GM18867 (cell line): ENCODE results near the gene PDE10A.

Source experiments
- ATAC-seq: cut with Tn5 transposase; IDR thresholded peaks from one replicate; pipeline ENCODE4 v1.9.1; 2021; ENCODE audit warnings: mild to moderate bottlenecking, moderate library complexity; ENCODE audit not compliant: unreplicated experiment

Gene PDE10A

DNA sequence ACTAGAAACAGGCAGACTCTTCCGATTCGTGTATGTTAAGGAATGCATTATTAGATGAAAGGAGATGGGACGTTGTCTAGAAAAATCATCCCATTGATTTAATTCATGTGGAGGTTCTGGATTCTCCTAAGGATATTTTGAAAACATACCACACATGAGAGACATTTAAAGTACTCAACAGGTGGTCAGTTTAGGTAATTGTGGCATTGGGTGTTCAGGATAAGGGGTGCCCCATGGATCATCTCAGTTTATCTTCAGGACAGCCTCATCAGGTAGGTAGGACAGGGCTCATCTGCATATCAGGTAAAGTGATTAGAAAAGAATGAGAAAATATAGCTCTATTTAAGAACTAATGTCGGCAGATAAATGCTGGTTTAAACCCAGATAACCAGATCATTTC lies 15.9 kb upstream of the PDE10A start:
- ATAC-seq, result no peak

- no peak for ATAC-seq
Measured at GRCh38 chr6:165678429-165678828, 15.4 kb upstream of the PDE10A start.

DNA sequence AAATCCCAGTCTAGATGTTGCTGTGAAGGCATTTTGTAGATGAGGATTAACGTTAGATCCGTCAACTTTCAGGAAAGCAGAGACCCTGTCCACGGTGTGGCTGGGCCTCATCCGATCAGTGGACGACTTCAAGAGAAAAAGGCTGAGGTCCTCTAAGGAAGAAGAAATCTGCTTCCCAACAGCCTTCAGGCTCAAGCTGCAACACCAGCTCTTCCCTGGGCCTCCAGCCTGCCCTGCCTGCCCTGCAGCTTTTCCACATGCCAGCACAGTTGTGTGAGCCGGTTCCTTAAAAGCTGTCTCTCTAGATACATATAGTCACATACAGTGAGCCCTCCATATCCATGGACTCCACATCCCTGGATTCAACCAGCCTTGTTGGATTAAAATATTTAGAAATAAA lies 14.1 kb upstream of the PDE10A start:
- no peak for ATAC-seq

DNA sequence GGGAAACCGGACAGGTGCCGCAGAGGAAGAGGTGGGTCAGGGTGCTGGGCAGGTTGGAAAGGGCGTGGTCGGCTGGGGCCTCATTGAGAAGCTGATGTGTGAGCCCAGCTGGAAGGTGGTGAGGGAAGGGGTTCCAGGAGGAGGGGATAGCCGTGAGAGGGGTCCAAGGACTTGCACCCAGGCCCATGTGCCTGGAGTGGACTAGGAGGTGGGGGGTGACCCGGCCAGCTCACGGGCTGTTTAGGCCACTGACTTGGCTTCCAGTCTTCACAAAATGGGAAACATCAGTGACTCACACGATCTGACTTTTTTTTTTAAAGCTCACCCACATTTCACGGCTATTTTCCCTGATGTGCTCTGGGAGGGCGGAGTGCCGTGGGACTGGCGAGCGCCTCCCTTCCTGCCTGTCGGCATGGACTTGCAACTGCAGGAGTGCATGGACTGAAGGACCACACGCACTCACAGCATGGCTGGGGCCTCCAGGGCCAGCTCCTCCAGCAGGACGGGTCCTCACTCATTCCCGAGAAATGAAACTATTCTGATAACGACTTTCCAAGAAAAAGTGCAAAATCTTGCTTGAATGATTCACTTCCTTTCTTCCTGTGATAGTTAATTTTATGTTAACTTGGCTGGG lies 13.5 kb upstream of the PDE10A start:
- ATAC-seq, result no peak

- ATAC-seq, result no peak
Measured at GRCh38 chr6:165675120-165675519, 12.1 kb upstream of the PDE10A start.

DNA sequence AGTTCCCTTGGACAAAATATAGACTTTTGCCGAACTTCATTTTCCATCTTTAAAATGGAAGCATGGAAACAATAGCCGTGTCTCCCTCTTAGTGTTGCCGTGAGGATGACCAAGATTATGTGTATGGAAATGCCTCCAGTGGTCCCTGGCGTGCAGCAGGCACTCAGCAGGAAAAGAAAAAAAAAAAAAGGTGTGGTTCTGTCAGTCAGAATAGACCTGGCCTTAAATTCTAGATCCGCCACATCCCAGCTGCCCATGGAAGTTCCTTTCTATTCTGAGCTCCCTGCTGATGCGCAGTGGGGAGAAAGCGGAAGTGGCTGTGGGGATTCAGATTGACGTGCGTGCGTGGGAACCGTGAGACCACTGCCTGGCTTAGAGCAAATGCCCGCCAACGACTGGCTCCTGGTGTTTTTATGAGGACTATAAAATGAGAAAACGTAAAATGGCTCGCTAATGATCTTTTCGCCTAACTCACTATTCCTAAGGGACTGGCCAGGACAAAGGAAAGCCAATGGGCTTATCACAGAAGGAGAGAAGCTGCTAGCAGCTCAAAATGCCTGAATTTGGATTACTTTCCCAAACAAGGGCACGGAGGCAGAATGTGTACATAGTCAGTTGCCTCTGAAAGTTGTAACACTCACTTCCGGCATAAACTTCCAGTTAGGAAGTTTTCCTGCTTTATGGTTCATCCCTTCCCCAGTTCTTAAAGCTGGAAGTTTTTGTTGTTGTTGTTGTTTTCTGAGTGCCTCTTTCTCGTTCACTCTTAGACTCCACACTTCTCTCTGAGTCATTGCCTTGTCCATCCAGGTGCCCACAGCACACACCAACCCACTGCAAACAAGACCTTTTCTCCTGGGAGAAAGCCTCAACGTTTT lies 11.4 kb upstream of the PDE10A start:
- ATAC-seq, result no peak

DNA sequence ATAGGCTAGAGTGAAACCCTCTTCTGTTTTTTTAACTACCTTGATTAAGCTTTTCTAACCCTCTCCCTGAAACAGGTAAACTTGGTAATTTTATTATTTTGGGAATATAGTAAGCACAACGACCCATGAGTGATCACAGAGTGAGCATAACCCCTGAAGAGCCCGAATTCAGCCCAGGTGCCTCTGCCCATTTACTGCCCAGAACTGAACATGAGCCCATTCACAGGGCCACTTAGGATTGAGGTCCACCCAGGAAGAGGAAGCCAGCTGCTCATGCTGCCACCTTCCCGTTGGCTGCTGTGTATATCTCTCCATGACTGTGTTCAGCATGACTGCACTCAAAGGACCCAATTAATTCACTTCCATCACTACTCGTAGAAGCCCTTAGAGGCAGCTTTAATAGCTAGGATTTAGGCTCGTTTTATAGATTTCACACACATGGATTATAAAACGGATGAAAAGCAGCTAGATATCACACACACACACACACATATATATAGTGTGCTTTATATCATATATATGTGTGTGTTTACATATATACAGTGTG lies 8.3 kb upstream of the PDE10A start:
- ATAC-seq, result no peak

DNA sequence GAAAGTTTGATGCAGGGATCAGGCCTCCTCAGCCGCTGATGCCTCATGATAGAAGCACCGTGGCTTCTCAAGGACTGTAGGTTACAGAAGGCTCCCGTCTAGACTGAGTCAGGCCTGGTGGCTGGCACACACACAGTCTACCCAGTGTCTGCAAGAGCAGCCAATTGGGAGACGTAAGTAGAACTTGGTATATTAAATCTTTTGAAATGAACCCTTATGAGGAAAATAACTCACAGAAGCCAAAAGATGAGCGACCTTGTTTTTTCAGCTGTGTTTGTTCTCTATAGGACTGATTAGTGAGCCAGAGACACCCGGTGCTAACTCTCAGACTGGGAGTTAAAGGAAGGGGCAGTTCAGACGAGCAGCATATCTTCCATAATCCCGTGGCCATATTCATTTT lies 5.9 kb upstream of the PDE10A start:
- no peak for ATAC-seq

- no peak for ATAC-seq
Measured at GRCh38 chr6:165665384-165665672, 2.3 kb upstream of the PDE10A start.

DNA sequence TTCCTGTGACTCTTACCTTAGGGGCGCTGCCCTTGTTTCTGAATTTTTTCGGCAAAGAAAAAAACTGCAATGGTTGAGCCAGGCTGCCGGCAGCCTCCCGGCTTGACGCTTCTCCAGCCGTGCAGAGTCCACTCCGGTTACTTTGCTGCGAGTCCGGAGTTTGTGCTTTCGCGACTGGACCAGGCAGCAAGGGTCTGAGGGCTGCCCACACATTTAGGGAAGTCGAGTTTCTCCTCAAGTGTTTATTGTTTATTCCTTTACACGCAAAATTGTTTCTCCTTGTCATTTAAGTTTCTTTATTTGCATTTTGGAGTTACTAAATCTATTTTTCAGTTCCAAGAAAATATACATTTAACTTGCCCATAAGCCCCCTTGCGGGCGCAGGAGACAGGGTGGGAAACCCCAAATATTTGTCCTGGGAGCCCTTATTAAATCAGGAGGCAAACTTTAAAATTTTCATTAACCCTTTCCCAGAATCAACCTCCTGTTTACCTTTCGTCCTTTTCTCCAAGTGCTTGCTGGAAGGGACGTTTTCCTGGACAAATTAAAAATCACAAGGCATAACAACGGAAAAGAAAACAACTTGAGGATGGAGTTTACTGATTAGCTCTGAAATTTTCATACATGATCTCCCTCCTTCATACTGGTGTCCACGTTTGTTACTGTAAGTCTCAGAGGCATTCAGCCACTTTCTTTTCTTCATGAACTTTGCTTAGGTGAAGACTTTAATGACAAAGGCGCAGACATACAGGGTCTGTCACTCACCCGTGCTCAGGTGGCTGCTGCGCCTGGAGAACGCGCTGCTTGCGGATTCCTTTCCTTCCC lies 1.7 kb upstream of the PDE10A start:
- no peak for ATAC-seq

DNA sequence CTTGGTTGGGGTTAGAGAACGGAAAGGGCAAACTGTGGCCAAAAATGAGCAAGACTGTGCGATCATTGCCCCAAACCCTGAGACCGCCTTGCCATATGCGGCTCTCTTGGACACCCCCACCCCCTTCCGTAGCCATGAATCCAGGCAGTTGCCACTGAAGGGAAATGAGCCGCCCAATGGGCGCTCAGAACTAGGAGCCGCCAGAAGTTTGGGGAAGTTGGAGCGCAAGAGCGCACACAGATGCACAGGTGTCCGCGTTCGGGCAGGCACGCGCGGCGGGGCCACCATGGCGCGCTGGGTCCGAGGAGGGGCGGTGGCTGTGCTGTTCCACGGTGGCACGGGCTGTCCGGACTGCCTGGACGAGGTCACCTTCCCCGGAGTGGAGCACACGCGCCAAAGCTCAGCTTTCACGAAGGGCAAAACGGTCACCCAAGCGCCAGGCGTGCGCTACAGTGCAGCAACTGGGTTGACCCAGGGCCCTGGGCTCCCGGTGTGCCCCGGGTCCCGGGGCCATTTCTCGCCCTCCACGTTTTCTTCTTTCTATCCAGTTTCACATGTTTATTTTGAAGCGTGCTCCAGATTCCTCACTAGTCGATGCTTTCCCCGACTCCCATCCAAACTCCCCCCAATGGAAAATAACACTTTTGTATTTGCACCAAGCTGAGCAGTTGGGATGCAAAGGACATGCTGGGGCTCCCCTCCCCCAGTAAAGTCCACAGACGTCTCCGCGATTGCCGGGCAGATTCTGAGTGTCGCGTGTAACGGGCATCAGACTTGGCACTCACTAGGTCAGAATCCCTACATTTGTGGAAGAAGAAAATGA lies 906 bp upstream of the PDE10A start:
- no peak for ATAC-seq

DNA sequence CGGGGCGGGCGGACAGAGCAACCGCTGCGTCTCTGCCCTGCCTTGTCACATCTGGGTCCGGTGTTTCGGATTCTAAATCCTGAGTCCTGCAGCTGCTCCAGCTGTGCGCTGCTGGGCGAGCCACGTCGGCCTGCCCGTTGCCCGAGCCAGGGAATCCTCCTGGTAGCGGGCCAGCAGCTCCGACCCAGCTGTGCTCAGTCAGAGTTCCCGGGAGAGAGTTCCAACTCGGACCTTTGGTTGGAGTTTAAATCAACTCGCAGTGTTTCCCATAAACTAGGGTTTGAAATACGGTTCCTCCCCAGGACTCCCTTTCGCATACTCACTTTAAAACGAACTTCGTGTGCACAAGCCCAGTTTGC lies 315 bp upstream of the PDE10A start:
- ATAC-seq, result no peak

DNA sequence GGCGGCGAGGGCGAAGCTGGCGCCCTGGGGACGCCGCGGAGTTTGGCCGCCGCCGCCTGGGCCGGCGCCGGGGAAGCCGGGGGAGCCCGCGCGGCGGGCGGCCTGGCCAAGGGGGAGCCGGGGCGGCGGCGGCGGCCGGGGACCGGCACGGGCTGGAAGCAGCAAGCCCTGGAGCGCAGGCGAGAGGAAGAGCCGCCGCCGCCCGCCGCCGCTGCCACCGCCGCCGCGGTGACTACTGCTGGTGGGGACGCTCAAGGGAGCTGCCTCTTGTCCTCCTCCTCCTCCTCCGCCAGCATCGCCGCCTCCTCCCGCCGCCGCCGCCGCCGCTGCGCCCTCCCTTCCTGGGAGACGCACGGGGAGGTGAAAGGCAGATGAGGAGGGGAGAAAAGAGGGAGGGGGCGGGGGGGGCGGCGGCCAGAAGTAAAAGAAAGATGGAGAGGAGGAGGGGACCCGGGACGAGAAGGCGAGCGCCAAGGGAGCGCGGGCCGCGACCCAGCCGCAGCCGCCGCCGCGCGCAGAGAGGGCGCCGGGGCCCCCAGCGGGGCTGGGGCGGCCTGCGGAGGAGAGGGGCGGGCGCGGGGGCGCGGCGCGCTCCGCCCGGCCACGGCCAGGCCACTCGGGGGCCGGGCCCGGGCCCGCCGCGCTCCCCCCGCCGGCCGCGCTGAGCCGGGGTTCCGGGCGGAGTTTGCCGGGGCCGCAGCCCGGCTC lies 846 bp downstream of the PDE10A start:
- no peak for ATAC-seq

GRCh38 chr6:165661664-165662025 lies 1.4 kb downstream of the PDE10A start:
- ATAC-seq, result no peak

- ATAC-seq, result no peak
Measured at GRCh38 chr6:165660857-165661663, 2.0 kb downstream of the PDE10A start.

DNA sequence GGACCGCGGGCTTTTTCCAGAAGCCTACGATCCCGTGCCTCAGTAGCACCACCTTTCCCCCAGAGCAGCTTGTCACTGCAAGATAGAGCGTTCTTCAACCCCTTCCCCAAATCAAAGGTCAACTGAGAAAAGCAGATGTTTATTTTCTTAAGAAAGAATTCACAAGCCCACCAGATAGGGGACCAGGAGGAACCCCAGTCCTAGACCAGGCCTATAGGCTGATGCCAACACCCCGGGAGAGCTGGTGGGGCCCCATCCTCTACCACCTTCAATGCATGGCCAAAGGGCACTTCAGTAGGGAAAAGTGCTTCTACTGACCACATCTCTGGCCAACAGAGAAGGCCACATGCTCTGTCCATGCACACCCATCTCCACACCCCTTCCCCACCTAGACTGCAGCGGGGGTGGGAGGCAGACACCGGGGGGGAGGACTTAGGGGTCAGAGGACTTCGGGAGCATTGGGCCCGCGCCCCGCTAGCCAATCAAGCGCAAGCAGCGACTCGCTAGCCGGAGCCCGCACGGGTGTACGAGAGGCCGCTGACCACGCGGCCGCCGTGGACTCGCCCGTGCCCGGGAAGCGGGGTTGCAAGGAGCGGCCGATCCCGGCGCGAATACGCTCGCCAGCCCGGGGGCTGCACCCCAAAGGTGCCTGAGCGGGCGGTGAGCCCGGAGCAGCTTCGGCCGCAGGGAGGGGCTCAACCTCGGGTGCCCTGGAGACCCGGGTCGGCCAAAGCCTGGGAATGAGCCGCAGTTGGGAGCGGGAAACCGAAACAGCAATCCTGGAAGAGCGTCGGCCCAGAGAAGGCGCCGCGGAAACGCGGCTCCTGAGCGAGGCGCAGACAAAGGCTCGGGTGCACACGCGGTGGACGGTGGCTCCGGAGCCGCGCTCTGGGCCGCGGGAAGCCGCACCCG lies 2.8 kb downstream of the PDE10A start:
- ATAC-seq, result no peak

GRCh38 chr6:165658395-165659058 lies 4.5 kb downstream of the PDE10A start:
- no peak for ATAC-seq

- no peak for ATAC-seq
Measured at GRCh38 chr6:165657325-165657680, 5.7 kb downstream of the PDE10A start.
